ENCODE data around the gene MTRF1.
"Not testable (repeated sequence)": the region's sequence is repeated elsewhere in the genome, so short reads cannot be mapped to it uniquely, and the experiment has no call there.

DNA sequence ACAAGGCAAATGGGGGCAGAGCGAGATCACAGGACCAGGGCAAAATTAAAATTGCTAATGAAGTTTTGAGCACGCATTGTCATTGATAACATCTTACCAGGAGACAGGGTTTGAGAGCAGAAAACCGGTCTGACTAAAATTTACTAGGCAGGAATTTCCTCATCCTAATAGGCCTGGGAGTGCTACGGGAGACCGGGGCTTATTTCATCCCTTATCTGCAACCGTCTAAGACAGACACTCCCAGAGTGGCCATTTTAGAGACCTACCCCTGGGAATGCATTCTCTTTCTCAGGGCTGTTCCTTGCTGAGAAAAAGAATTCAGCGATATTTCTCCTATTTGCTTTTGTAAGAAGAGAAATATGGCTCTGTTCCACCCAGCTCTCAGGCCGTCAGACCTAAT, 87.8 kb downstream of the MTRF1 start:
- TF ChIP-seq, protein P1, sequence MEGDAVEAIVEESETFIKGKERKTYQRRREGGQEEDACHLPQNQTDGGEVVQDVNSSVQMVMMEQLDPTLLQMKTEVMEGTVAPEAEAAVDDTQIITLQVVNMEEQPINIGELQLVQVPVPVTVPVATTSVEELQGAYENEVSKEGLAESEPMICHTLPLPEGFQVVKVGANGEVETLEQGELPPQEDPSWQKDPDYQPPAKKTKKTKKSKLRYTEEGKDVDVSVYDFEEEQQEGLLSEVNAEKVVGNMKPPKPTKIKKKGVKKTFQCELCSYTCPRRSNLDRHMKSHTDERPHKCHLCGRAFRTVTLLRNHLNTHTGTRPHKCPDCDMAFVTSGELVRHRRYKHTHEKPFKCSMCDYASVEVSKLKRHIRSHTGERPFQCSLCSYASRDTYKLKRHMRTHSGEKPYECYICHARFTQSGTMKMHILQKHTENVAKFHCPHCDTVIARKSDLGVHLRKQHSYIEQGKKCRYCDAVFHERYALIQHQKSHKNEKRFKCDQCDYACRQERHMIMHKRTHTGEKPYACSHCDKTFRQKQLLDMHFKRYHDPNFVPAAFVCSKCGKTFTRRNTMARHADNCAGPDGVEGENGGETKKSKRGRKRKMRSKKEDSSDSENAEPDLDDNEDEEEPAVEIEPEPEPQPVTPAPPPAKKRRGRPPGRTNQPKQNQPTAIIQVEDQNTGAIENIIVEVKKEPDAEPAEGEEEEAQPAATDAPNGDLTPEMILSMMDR (IDR thresholded peaks at IDR 0.05; ENCODE audit: insufficient read depth, low read depth, low read length): not testable (repeated sequence)
- TF ChIP-seq EZH2 (IDR thresholded peaks at IDR 0.05; ENCODE audit: insufficient read depth, low read length): not testable (repeated sequence)
